Effector CD4-positive, alpha-beta T cell (primary cell): ENCODE measurements around the gene ARNT2. TPM values are rescaled to one million over a fixed set of nuclear protein-coding genes. Genes with fewer than 3 reads are reported as not detected.
"Not testable (repeated sequence)": the region's sequence is repeated elsewhere in the genome, so short reads cannot be mapped to it uniquely, and the experiment has no call there.

ENCODE experiments used
- DNase-seq: peaks from one replicate; pipeline ENCODE4 v3.0.0-alpha.2; 2020
- total RNA-seq: gene quantifications from one replicate; lab custom pipeline; 2026; lab: John Stamatoyannopoulos, UW

The ARNT2 gene
- not detected for total RNA-seq

GRCh38 chr15:80404057-80404760, at the start of gene ARNT2:
Gene ARNT2, plus strand, starts transcription at chr15:80404382. Its CDS starts 134 bp downstream, at chr15:80404516.
- no peak for DNase-seq

- no peak for DNase-seq
Observed at GRCh38 chr15:80367094-80367493, 37.1 kb upstream of the ARNT2 start.

- no peak for DNase-seq
Observed at GRCh38 chr15:80367661-80368060, 36.5 kb upstream of the ARNT2 start.

GRCh38 chr15:80371924-80372323, 32.3 kb upstream of the ARNT2 start:
- DNase-seq, result no peak

- DNase-seq, result no peak
Observed at GRCh38 chr15:80374441-80374840, 29.7 kb upstream of the ARNT2 start.

- no peak for DNase-seq
Observed at GRCh38 chr15:80375968-80376891, 28.0 kb upstream of the ARNT2 start.

- DNase-seq, result no peak
Observed at GRCh38 chr15:80379693-80380092, 24.5 kb upstream of the ARNT2 start.

GRCh38 chr15:80380154-80380553, 24.0 kb upstream of the ARNT2 start:
- no peak for DNase-seq

- no peak for DNase-seq
Observed at GRCh38 chr15:80382285-80382684, 21.9 kb upstream of the ARNT2 start.

GRCh38 chr15:80384432-80384831, 19.8 kb upstream of the ARNT2 start:
- no peak for DNase-seq

GRCh38 chr15:80386151-80386550, 18.0 kb upstream of the ARNT2 start:
- DNase-seq, result no peak

- DNase-seq, result no peak
Observed at GRCh38 chr15:80388326-80388725, 15.9 kb upstream of the ARNT2 start.

GRCh38 chr15:80389370-80389769, 14.8 kb upstream of the ARNT2 start:
- DNase-seq, result no peak

GRCh38 chr15:80390942-80391341, 13.2 kb upstream of the ARNT2 start:
- not testable (repeated sequence) for DNase-seq

GRCh38 chr15:80395616-80396015, 8.6 kb upstream of the ARNT2 start:
- DNase-seq, result no peak

GRCh38 chr15:80396096-80396495, 8.1 kb upstream of the ARNT2 start:
- DNase-seq, result no peak

GRCh38 chr15:80399508-80399907, 4.7 kb upstream of the ARNT2 start:
- DNase-seq, result no peak

GRCh38 chr15:80401456-80401855, 2.7 kb upstream of the ARNT2 start:
- DNase-seq, result no peak

- no peak for DNase-seq
Observed at GRCh38 chr15:80402339-80402738, 1.8 kb upstream of the ARNT2 start.

GRCh38 chr15:80403712-80404056, 498 bp upstream of the ARNT2 start:
- DNase-seq, result no peak

GRCh38 chr15:80404761-80405553, 775 bp downstream of the ARNT2 start:
- no peak for DNase-seq

- no peak for DNase-seq
Observed at GRCh38 chr15:80405554-80405850, 1.3 kb downstream of the ARNT2 start.

- no peak for DNase-seq
Observed at GRCh38 chr15:80405970-80406369, 1.8 kb downstream of the ARNT2 start.
